Kidney (tissue), 14 donors: ENCODE data around the gene ELK3. TPM values are rescaled to one million over a fixed set of nuclear protein-coding genes. Genes with fewer than 3 reads are reported as not detected.

Experiments
- DNase-seq, 5 donors: peaks; one replicate each; pipeline ENCODE4 v3.0.0-alpha.2; 2013 to 2020
- FAIRE-seq: peaks from 2 replicates; lab custom pipeline; 2012; peaks lifted over from hg19 to GRCh38; lab: Jason Lieb, UNC
- H3K27ac ChIP-seq, 2 donors: one replicate each; pipeline ENCODE4 v1.7.0; 2013; ENCODE audit warnings: low read depth in 2 of 2, low read length in 2 of 2, inconsistent platforms in 1 of 2
- H3K27me3 ChIP-seq: one replicate; pipeline ENCODE4 v1.7.1; 2013; ENCODE audit warnings: low read length, inconsistent platforms; ENCODE audit not compliant: control insufficient read depth, insufficient read depth
- H3K36me3 ChIP-seq, 3 donors: one replicate each; pipeline versions ENCODE4 v1.7.0 to v1.7.1; 2013; ENCODE audit warnings: low read length in 3 of 3, control low read depth in 1 of 3, inconsistent platforms in 1 of 3; ENCODE audit not compliant: insufficient read depth in 3 of 3, control insufficient read depth in 2 of 3
- H3K4me1 ChIP-seq, 3 donors: one replicate each; pipeline versions ENCODE4 v1.7.0 to v1.7.1; 2013; ENCODE audit warnings: low read length in 3 of 3, inconsistent platforms in 1 of 3, low read depth in 1 of 3; ENCODE audit not compliant: control insufficient read depth in 2 of 3, insufficient read depth in 2 of 3
- H3K4me3 ChIP-seq, 3 donors: one replicate each; pipeline versions ENCODE4 v1.7.0 to v1.8.1; 2013; ENCODE audit warnings: low read length in 3 of 3, control low read depth in 1 of 3, inconsistent platforms in 1 of 3
- H3K9ac ChIP-seq, 3 donors: one replicate each; pipeline versions ENCODE4 v1.7.0 to v1.7.1; 2013; ENCODE audit warnings: low read length in 3 of 3, control low read depth in 1 of 3, inconsistent platforms in 1 of 3
- H3K9me3 ChIP-seq, 3 donors: one replicate each; pipeline versions ENCODE4 v1.7.0 to v1.7.1; 2013; ENCODE audit warnings: low read length in 3 of 3, control low read depth in 1 of 3, inconsistent platforms in 1 of 3; ENCODE audit not compliant: control insufficient read depth in 2 of 3, insufficient read depth in 1 of 3
- intact Hi-C: fragments of 100-400 bp; cut with DNase I; formaldehyde crosslinking; loops from one replicate; pipeline ENCODE4 v1.11.1; 2022
- polyA plus RNA-seq: library from polyadenylated mRNA; stranded (reverse); fragments of 350-450 nt; fragmentation: Illumina TruSeq; extraction: RNeasy Lipid Tissue Mini Kit (QIAGEN cat#74804); gene quantifications from one replicate; pipeline ENCODE4 v1.2.3, GENCODE V29; 2014; ENCODE audit warnings: low read depth, low replicate concordance; ENCODE audit not compliant: insufficient read depth
- total RNA-seq: library from RNA; stranded (reverse); fragmentation: NEBNext Ultra II Directional; extraction: Animal tissue kit (Norgen Biotek cat#: 25700); gene quantifications from one replicate; pipeline ENCODE4 v1.2.1, GENCODE V29; 2021
- TF ChIP-seq, protein P1 (sequence below): IDR thresholded peaks from 3 replicates; pipeline ENCODE4 v1.5.1; 2012; ENCODE audit warnings: mild to moderate bottlenecking, moderate library complexity, borderline replicate concordance; ENCODE audit not compliant: insufficient read depth; ENCODE audit errors: extremely low read depth
- donor health status: control.
- donor health status: control.
- donor health status: control.
- donor health status: control.
- donor health status: control.
- donor health status: DM: yes; HTN: yes; CAD: no.
- donor health status: Normal renal cell carcinoma (clear cell type).

The ELK3 gene
- total and polyA plus RNA-seq, 2 donors from 2014 or later: 10.5 to 59.5 TPM

DNA sequence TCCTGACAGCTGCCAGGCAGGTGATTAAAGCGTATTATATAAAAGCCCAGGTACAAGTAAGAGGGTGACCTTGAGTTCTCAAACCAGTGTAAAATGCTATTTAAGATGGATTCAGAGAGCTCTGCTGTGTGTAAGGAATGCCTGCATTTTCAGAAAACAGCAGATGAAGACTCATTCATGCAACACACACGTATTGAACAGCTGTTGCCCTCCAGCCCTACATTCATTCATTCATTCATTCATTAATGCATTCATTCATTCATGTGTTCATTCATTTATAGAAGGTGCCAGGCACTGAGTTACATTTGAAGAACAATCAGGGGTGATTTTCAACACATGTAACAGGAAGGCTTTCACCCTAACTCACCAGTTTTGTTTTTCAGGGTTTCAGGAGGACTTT, 27.4 kb upstream of the ELK3 start:
- Histone ChIP-seq H3K27me3 (no peaks in the 10 kb centered on the region), H3K9ac (no peak overlapping the region), H3K4me1 (peaks cover 0 to 2% (median 0%) of the 10 kb centered on the region in 3 donors), H3K36me3 (no peaks in the 10 kb centered on the region), H3K9me3 (no peaks in the 10 kb centered on the region), H3K4me3 (no peak overlapping the region), H3K27ac (no peak overlapping the region)
- DNase-seq: no peak
- intact Hi-C loops: no loop called here
- TF ChIP-seq, protein P1, sequence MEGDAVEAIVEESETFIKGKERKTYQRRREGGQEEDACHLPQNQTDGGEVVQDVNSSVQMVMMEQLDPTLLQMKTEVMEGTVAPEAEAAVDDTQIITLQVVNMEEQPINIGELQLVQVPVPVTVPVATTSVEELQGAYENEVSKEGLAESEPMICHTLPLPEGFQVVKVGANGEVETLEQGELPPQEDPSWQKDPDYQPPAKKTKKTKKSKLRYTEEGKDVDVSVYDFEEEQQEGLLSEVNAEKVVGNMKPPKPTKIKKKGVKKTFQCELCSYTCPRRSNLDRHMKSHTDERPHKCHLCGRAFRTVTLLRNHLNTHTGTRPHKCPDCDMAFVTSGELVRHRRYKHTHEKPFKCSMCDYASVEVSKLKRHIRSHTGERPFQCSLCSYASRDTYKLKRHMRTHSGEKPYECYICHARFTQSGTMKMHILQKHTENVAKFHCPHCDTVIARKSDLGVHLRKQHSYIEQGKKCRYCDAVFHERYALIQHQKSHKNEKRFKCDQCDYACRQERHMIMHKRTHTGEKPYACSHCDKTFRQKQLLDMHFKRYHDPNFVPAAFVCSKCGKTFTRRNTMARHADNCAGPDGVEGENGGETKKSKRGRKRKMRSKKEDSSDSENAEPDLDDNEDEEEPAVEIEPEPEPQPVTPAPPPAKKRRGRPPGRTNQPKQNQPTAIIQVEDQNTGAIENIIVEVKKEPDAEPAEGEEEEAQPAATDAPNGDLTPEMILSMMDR: no peak
- no peak for FAIRE-seq

DNA sequence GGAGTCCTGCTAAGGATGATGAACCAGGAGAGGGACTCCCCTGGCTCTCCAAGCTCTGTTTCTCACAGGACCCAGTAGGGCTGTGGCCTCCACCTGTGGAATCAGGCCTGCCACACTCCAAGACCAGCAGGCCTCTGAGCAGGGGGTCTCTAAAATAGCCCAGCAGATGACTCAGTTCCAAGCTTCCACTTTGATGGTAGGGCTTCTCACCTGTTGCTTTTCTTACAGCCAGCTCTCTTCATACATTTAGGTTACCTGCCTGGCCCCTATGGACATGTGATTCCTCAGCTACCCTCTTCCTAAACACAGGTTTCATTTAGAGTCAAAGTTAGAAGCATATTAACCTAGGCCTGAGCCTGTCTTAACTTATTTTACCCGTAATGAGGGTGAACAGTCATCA, 26.7 kb upstream of the ELK3 start:
- no peaks in the 10 kb centered on the region for H3K36me3 ChIP-seq
- no peak for DNase-seq
- no peak for FAIRE-seq
- H3K4me1 ChIP-seq: peaks cover 0 to 2% (median 0%) of the 10 kb centered on the region in 3 donors
- no peak overlapping the region for H3K4me3 ChIP-seq
- H3K27me3 ChIP-seq: no peaks in the 10 kb centered on the region
- no peak overlapping the region for H3K9ac ChIP-seq
- H3K27ac ChIP-seq: no peak overlapping the region
- TF ChIP-seq, protein P1: no peak
- intact Hi-C loops: no loop called here
- H3K9me3 ChIP-seq: no peaks in the 10 kb centered on the region

DNA sequence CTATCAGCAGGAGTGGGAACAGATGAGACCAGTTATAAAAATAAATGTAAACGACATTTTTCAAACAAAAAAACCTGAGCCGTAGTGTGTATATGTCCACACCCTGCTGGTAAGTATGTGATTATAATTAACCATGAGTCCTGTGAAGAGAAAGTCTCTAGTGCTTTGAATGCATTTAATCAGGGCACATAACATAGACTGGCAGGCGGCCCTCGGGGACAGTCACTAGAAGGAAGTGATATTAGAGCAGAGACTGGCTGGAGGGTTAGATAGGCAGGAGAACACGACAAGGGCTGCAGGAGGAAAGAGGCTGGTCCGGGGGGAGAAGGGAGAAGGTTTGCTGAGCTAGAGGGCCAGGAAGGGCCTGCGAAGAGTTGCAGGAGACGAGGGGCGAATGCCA, 23.8 kb upstream of the ELK3 start:
- FAIRE-seq: no peak
- Histone ChIP-seq H3K9ac (no peak overlapping the region), H3K27ac (no peak overlapping the region), H3K4me1 (no peaks in the 10 kb centered on the region), H3K9me3 (no peaks in the 10 kb centered on the region), H3K36me3 (no peaks in the 10 kb centered on the region), H3K27me3 (no peaks in the 10 kb centered on the region), H3K4me3 (no peak overlapping the region)
- TF ChIP-seq, protein P1: no peak
- no peak for DNase-seq
- intact Hi-C loops: no loop called here

DNA sequence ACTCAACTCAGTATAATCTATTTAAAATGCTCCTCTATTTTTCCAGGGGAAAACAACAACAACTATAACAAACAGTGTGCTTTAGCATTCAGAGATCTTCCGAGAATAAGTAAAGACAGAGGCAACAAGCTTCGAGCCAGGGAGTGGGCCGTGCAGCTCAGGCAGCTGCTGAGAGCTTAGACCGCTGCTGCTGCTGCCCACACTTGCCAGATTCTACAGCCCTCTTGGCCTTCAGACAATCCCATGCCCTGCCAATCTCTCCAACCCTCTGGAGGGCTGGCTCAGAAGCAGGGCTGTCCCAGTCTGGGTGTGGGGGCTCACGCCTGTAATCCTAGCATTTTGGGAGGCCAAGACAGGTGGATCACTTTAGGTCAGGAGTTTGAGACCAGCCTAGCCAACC, 23.4 kb upstream of the ELK3 start:
- Histone ChIP-seq H3K36me3 (no peaks in the 10 kb centered on the region), H3K27ac (no peak overlapping the region), H3K9me3 (no peaks in the 10 kb centered on the region), H3K27me3 (no peaks in the 10 kb centered on the region), H3K4me1 (no peaks in the 10 kb centered on the region), H3K9ac (no peak overlapping the region), H3K4me3 (no peak overlapping the region)
- DNase-seq (no peak), FAIRE-seq (no peak)
- intact Hi-C loops: no loop called here
- TF ChIP-seq, protein P1: no peak
